GM12878 (cell line): ENCODE data around the gene ZNF107.

Source experiments
- RFX5 ChIP-seq: IDR thresholded peaks from 2 replicates; pipeline ENCODE4 v1.6.1; 2011; ENCODE audit warnings: low read depth, low read length, improper control_type of control experiment
- RUNX3 ChIP-seq: IDR thresholded peaks from 2 replicates; pipeline ENCODE4 v1.6.1; 2012; ENCODE audit warnings: low read length, inconsistent platforms

GRCh38 chr7:64744680-64745079, 78.7 kb downstream of the ZNF107 start:
- TF ChIP-seq RFX5 (no peak), RUNX3 (no peak)
